Choroid plexus epithelial cell (primary cell): Measurements from ENCODE around the gene AKAP13.
A peak's percentile ranks its signal among the peaks of the same experiment; 100 is the strongest.

ENCODE experiments used
- DNase-seq: peaks from one replicate; pipeline ENCODE4 v3.0.0-alpha.2; 2010; ENCODE audit warnings: low read depth
- H3K4me3 ChIP-seq: 2 replicates; pipeline ENCODE4 v1.5.1; 2011; ENCODE audit warnings: low read depth, mild to moderate bottlenecking, control low read depth, low read length, moderate library complexity
- CTCF ChIP-seq: conservative IDR thresholded peaks from 2 replicates; pipeline ENCODE4 v1.5.1; 2011; ENCODE audit warnings: low read depth, mild to moderate bottlenecking, control low read depth, inconsistent platforms, low read length, moderate library complexity

The AKAP13 gene

GRCh38 chr15:85706779-85707518, 326.5 kb downstream of the AKAP13 start:
- H3K4me3 ChIP-seq: peak overlapping the region; percentile 1
- peak; percentile 90 for DNase-seq

GRCh38 chr15:85707519-85708338, 327.3 kb downstream of the AKAP13 start:
- peak overlapping the region; percentile 1 for H3K4me3 ChIP-seq
- peak; percentile 79 for DNase-seq
- TF ChIP-seq CTCF: no peak

More at GRCh38 chr15:85706779-85707518, 326.5 kb downstream of the AKAP13 start:
- TF ChIP-seq CTCF: peak; percentile 1

- no peak overlapping the region for H3K4me3 ChIP-seq
- TF ChIP-seq CTCF: no peak
- no peak for DNase-seq
These were observed 328.1 kb downstream of the AKAP13 start for GRCh38 chr15:85708402-85708941.

- no peak for TF ChIP-seq CTCF
- no peak overlapping the region for H3K4me3 ChIP-seq
- no peak for DNase-seq
These were observed 328.8 kb downstream of the AKAP13 start for GRCh38 chr15:85709250-85709649.

GRCh38 chr15:85710340-85710842, 330.0 kb downstream of the AKAP13 start:
- no peak overlapping the region for H3K4me3 ChIP-seq
- no peak for TF ChIP-seq CTCF
- no peak for DNase-seq

- no peak for DNase-seq
- H3K4me3 ChIP-seq: no peak overlapping the region
- no peak for TF ChIP-seq CTCF
These were observed 331.3 kb downstream of the AKAP13 start for GRCh38 chr15:85711580-85712192.
